ENCODE measurements around the gene SLIT1.

GRCh38 chr10:97140902-97141745, 44.6 kb downstream of the SLIT1 start:
- TF ChIP-seq POLR2A (IDR thresholded peaks at IDR 0.05): no peak
- TF ChIP-seq CTCF (IDR thresholded peaks at IDR 0.05): no peak

All from adrenal gland (tissue), 5 donors.